NK-92 (cell line): ENCODE results near the gene RARS1.
"Not testable (repeated sequence)": the region's sequence is repeated elsewhere in the genome, so short reads cannot be mapped to it uniquely, and the experiment has no call there.

Experiments
- DNase-seq: peaks from one replicate; lab custom pipeline; 2025; ENCODE audit not compliant: unreplicated experiment; lab: John Stamatoyannopoulos, UW

The RARS1 gene

DNA sequence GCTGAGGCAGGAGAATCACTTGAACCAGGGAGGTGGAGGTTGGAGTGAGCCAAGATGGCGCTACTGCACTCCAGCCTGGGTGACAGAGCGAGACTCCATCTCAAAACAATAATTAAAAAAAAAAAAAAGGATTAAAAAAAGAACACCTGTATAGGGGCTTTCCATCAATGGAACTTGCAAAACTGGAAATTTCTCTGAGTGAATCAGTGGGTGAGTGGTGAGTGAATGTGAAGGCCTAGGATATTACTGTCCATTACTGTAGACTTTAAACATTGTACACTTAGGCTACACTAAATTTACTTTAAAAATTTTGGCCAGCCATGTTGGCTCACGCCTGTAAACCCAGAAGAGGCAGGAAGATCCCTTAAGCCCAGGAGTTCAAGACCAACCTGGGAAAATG is 5.7 kb upstream of the RARS1 start:
- no peak for DNase-seq

- DNase-seq, result no peak
These were observed 4.9 kb upstream of the RARS1 start for GRCh38 chr5:168481330-168481788.

DNA sequence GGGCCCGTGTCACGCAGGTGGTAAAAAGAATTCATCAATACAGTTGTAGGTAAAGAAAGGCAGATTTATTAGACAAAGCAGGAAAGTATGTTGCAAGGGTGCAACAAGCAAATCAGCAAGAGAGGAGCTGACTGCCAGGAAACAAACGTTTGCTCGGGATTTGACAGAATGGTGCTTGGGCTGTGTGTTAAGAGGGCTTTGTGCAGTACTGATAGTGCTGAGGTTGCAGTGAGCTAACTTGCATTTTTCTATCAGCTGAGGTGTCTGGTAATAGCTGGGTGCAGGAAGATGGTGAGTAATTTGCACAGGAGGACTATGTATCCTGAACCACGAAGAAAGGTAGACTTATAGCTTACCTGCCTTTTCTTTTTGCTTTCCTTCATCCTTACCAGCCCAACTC is 3.9 kb upstream of the RARS1 start:
- no peak for DNase-seq

DNA sequence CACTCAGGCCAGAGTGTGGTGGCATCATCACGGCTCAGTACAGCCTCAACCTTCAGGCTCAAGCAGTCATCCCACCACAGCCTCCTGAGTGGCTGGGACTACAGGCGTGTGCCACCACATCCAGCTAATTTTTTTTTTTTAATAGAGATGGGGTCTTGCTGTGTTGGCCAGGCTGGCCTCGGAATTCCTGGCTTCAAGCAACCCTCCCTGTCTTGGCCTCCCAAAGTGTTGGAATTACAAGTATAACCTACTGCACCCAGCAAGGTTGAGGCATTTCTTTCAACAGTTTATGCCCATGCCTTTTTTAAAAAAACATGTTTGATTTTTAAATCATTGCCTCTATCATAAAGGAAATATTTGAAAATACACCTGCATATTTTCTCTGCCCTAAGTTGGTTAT is 2.8 kb downstream of the RARS1 start:
- DNase-seq, result no peak

DNA sequence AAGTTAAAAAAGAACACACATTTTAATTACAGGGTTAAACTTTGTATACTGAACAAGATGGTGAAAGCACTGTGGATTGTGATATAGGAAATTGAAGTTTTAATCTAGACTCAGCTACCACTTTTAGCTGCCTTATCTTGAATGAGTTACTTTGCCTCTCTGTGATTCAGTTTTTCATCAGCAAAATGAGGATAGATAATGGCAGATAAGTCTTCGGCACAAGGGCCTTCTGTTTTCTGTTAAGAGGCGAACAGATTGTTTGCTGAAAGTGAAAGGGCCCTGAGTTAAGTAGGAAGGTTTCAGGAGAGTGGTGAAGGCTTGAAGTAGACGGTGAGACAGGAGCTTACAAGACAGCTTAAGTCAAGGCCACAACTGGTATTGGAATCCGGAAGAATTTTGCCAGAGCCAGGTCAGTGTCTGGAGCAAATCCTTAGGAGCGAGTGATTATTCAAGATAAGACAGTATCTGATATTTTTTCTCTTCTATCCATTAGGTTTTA is 7.8 kb downstream of the RARS1 start:
- no peak for DNase-seq

DNA sequence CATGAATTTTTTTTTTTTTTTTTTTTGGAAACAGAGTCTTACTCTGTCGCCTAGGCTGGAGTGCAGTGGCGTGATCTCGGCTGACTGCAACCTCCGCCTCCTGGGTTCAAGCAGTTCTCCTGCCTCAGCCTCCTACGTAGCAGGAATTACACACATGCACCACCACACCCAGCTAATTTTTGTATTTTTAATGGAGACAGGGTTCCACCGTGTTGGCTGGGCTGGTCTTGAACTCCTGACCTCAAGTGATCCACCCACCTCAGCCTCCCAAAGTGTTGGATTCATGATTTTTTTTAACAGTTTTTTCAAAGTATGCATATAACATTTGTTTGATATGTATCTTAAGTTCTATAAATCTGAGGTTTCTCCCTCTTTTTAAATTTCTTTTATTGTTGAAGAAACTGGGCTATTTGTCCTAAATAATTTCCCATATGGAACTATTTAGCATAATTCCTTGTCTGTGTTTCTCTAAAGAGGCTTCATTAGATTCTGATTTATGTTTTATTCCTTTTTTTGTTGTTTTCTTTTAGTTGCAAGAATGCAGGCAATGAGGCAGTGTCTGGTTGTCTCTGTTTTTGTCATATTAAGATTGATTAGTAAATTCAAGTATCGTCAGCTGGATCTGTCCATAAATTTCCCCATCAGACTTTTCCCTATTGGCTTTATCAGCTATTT is 16.4 kb downstream of the RARS1 start:
- DNase-seq, result no peak

DNA sequence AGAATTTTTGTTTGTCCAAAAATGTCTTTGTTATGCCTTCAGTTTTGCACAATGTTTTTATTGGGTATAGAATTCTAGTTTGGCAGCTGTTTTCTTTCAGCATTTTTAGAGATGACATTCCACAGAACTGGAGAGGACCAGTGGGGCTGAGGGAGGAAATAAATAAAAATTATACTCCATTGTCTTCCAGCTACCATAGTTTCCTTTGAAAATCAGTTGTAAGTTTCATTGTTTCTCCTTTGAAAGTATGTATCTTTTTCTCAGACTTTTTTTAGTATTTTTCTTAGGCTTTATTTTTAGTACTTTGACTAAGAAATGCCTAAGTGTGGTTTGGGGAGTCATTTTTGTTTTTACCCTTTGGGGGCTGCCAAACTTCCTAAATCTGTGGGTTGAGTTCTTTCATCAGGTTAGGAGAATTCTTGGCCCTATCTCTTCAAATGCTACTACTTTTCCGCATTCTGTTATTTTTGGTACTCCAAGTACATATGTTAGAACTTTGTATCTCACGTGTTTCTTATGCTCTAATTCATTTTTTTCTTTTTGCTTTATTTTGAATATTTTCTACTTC is 27.7 kb downstream of the RARS1 start:
- DNase-seq, result no peak

GRCh38 chr5:168525856-168526255 is 39.6 kb downstream of the RARS1 start:
- no peak for DNase-seq

DNA sequence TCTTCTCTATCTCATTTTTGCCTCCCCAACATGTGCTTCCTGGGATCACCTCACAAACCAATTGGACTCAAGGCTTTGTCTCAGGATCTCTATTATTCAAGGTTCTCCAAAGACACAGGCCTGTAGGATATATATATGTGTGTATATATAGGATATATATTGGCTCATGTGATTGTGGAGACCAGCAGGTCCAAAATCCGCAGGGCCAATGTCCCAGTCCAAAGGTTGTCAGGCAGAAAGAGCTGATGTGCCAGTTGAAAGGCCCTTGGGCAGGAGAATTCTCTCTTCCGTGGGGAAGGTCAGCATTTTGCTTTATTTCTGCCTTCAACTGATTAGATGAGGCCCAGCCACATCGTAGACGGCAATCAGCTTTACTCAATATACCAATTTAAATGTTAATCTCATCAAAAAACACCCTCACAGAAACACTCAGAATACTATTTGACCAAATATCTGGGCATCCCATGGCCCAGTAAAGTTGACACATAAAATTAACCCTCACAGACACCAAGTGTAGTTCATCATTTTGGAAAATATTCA is 41.6 kb downstream of the RARS1 start:
- DNase-seq, result no peak

DNA sequence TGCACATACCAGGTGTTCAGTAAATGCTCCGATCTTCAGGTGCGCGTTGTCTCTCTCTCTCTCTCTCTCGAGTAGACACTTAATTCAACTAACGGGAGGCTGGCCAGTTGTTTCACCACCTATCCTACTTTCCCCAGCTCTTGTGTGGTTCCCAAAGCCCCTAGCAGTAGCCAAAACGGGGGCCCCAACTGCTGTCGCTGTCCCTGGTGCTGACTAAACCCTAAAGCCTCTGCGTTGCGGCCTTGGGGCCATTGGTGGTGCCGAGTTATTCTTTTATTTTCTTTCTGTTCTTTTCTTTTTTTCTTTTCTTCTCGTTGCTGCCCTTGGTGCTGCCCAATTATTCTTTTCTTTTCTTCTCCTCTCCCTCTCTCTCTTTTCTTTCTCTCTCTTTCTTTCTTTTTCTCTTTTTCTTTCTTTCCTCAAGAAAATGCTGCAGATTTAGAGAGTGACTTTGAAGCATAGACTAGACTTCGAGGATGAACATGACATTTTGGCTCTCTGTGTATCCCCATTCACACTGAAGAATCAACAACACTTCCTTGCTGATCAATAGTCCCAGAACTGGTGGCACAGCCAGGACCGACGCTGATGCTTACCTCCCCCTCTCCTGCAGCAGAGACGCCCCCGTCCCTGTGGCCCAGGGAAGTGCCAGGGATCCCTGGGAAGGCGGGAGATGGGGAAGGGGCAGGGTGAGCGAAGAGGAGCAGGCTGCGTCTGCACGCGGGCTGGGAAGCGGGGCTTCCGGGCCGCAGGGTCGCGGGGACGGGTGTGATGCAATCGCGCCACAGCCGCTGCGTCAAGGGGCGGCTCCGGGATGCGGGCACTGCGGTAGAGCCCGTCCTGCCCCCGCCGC is 42.5 kb downstream of the RARS1 start, which contains the start of gene FBLL1:
TSS of gene FBLL1 (plus strand) at position 785 of the 853 bp plus-strand sequence. CDS start 200 bp downstream, outside the sequence.
- no peak for DNase-seq

- DNase-seq, result no peak
These were observed 43.3 kb downstream of the RARS1 start for GRCh38 chr5:168529374-168530234.

DNA sequence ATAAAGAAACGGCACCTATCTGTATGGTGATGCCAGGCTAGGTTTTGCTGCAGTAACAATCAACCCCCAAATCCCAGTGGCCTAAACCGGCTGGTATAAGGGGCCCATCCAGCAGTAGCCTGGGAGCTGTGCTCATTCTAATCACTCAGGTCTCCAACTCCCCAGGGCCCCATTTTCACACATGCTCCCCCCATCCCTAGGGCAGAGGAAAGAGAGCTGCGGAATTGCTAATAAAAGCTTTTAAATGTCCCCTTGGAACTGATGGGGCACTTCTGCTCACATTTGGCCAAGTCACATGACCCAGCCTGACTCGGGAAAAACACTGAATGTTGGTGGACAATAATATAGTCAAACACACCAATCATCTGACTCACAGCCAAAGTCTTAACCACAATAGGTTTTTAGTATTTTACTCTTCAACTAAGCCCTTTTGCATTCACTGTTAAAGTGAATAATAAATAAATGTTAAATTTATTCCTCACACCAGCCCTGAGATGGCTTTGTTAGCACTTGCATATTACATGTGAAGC is 44.4 kb downstream of the RARS1 start:
- DNase-seq, result no peak

DNA sequence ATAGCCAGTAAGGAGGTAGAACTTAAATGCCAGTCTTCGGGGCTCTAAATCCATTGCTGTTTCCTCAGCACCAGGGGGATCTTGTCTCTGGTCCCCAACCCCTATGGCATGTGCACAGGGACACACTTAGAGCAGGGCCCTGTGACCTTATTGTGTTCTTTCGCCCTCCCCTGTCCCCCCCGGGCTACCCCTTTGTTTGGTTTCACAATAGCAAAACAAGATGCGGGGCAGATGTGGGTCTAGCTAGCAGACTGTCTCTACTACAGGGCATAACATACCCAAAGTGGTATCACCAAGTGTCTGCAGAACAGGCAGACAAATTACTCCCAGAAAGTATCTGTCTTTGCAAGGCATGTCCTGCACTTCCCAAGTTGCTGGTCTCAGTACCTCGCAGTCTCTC is 44.9 kb downstream of the RARS1 start:
- no peak for DNase-seq

- DNase-seq, result no peak
These were observed 46.0 kb downstream of the RARS1 start for GRCh38 chr5:168531987-168532864.

GRCh38 chr5:168534351-168534750 is 48.1 kb downstream of the RARS1 start:
- not testable (repeated sequence) for DNase-seq

DNA sequence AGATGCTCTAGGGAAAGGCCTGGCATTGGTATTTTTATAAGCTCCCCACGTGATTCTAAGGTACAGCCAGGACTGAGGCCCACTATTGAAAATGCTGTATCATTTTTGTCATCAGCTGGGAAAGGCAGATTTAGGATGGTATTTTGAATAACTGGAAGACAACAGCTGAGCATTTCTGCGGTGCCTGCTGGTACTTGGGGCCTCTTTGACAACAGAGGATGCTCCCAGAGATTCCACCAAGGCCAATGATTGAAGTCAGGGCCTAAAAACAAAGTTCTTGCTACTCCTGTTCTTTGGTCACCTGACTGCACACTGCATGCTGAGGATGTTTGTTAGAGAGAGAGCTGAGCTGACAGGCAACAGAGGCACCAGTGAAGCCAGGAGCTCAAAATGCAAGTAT is 50.9 kb downstream of the RARS1 start:
- DNase-seq, result no peak

DNA sequence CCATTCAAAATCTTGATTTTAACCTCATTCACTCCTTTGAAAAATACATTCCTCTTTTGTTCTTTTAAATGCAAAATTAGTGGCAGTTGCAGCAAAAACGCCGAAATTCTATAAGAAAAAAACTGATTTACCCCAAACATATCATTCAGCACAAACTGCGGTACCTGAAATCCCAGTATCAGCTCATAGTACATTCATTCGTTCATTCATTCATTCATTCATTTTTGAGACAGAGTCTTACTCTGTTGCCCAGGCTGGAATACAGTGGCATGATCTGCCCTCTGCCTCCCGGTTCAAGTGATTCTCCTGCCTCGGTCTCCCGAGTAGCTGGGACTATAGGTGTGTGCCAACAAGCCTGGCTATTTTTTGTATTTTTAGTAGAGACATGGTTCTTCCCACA is 63.3 kb downstream of the RARS1 start:
- no peak for DNase-seq

GRCh38 chr5:168550656-168551055 is 64.4 kb downstream of the RARS1 start:
- DNase-seq, result no peak

DNA sequence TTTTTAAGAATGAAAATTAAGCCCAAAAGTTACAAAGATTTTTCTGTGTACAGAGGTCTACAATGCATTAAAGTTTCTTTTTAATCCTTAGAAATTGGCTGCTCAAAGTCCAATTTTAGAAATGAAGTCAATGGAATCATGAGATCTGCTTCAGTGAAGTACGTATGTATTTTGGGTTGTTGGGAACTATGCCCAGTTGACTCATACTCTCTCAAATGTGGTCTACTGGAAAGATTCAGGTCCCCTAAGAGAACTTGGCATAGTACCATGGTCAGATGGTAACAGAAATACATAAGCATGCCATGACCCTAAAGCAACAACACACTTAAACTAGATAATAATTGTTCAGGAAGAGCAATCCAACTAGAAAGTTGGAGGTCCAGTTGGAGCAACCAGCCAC is 65.9 kb downstream of the RARS1 start:
- no peak for DNase-seq
